ENCODE results near the gene NHSL2. TPM values are rescaled to one million over a fixed set of nuclear protein-coding genes. Genes with fewer than 3 reads are reported as not detected.

The NHSL2 gene
- total RNA-seq, 1 donor from 2014 or later, result 24.8 TPM

- DNase-seq (ENCODE audit: low read depth in 2 of 2), result no peak
Observed at GRCh38 chrX:72069350-72070160, 158.9 kb downstream of the NHSL2 start.

DNA sequence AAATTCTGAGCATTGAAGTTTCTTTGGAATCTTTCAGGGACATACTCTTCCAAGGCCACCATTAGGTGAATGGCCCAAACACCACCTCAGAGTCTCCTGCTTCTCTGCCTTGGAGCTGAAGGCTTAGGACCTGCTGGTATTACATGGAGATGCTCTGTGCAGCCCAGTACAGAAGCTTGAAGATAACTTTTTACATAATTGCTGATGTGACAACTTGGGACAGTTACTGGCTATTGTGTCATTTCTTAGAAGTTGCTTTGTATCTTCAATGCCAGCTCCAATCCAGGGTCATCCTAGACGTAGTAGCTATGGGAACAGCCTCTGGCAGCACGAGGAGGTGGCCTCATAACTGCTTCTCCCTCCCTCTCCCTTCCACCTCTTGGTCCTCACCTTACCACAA, 160.6 kb downstream of the NHSL2 start:
- no peak for DNase-seq (ENCODE audit: low read depth in 2 of 2)

GRCh38 chrX:72073633-72074032, 163.0 kb downstream of the NHSL2 start:
- no peak for DNase-seq (ENCODE audit: low read depth in 2 of 2)

GRCh38 chrX:72078411-72078810, 167.8 kb downstream of the NHSL2 start:
- peak in 1 of 2 donors; percentile 79 for DNase-seq (ENCODE audit: low read depth in 2 of 2)

DNA sequence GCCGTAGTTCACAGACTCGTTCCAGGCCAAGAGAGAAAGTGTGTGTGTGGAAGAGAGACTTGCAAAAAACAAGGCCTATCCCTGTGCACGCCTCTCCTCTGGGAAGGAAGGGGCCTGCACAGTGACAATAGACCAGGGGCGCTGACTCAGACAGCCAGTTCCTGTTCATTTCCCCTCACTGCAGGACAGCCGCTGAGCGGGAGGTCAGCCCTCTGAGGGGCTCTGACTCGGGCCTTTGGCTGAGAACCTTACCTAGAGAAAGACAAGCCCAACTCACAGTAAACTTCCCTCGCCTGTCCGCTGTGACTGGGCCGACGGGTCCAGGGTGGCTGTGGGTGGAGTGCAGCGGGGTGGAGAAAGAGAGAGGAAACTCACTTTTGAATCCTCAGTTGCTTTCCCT, 169.0 kb downstream of the NHSL2 start:
- DNase-seq (ENCODE audit: low read depth in 2 of 2), result peak; percentile 70 to 92

- no peak for DNase-seq (ENCODE audit: low read depth in 2 of 2)
Observed at GRCh38 chrX:72080150-72080549, 169.5 kb downstream of the NHSL2 start.

- DNase-seq (ENCODE audit: low read depth in 2 of 2), result no peak
Observed at GRCh38 chrX:72080800-72081199, 170.2 kb downstream of the NHSL2 start.

- no peak for DNase-seq (ENCODE audit: low read depth in 2 of 2)
Observed at GRCh38 chrX:72081605-72082320, 171.1 kb downstream of the NHSL2 start.

DNA sequence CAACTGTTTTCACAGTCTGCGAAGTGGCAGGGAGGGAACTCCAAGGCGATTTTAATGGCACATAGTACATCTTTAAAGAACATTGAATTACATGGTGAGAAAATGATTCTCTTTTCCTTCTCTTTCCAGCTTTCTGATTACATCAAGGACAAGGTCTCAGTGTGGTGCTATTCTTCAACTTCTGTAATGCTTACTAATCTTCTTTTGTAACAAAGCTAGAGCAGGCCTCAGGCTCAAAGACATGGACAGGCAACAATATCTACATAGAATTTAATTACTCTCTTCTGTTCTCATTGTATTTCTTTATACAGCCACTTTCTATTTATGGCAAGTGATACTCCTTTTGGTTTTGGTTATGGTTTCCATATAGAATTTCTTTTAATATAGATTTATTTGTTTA, 172.6 kb downstream of the NHSL2 start:
- no peak for DNase-seq (ENCODE audit: low read depth in 2 of 2)

GRCh38 chrX:72084114-72084513, 173.5 kb downstream of the NHSL2 start:
- no peak for DNase-seq (ENCODE audit: low read depth in 2 of 2)

- DNase-seq (ENCODE audit: low read depth in 2 of 2), result no peak
Observed at GRCh38 chrX:72086995-72087394, 176.3 kb downstream of the NHSL2 start.

- no peak for DNase-seq (ENCODE audit: low read depth in 2 of 2)
Observed at GRCh38 chrX:72088761-72089160, 178.1 kb downstream of the NHSL2 start.

DNA sequence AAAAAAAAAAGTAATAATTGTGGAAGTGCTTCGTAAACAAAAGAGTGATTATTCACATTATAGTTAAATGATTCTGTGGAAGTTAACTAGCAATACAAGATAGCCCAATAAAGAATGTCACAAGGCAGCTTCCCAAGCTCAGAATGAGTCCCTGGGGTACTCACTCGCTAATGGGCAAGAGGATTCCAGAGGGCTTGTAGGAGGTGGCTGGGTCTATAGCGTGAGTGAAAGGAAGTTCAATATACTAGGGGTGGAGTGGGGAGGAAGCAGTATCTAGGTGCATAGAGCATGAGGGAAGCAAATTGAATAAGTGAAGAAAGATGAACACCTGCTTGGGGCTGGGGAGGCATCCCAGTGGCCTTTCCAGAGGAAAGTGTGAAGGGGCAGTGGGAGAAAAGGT, 178.6 kb downstream of the NHSL2 start:
- no peak for DNase-seq (ENCODE audit: low read depth in 2 of 2)

- peak; percentile 85 to 88 for DNase-seq (ENCODE audit: low read depth in 2 of 2)
Observed at GRCh38 chrX:72094894-72095293, 184.2 kb downstream of the NHSL2 start.

- peak; percentile 28 to 70 for DNase-seq (ENCODE audit: low read depth in 2 of 2)
Observed at GRCh38 chrX:72095370-72095769, 184.7 kb downstream of the NHSL2 start.

DNA sequence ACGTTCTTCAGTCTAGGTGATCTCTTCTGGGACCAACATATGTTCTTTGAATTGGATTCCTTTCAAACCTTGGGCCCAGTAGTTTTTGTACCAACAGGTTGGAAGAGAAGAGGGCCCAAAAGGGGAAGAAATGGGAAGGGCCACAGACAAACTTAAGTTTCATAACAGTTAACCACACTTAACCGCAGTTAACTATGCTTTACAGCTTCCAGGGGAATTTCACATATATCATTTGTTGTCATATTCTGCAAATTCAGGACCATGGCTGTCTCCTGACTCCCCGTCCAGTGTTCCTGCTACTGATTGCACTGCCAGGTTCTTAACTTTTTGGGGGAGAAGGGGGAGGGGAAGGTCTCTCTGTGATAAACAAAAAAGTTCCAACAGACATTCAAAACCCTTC, 186.5 kb downstream of the NHSL2 start:
- no peak for DNase-seq (ENCODE audit: low read depth in 2 of 2)

- DNase-seq (ENCODE audit: low read depth in 2 of 2), result no peak
Observed at GRCh38 chrX:72100051-72100755, 189.6 kb downstream of the NHSL2 start.

- no peak for DNase-seq (ENCODE audit: low read depth in 2 of 2)
Observed at GRCh38 chrX:72100824-72101351, 190.2 kb downstream of the NHSL2 start.

- no peak for DNase-seq (ENCODE audit: low read depth in 2 of 2)
Observed at GRCh38 chrX:72101597-72102037, 191.0 kb downstream of the NHSL2 start.

- DNase-seq (ENCODE audit: low read depth in 2 of 2), result no peak
Observed at GRCh38 chrX:72102126-72102525, 191.5 kb downstream of the NHSL2 start.

- peak; percentile 40 to 60 for DNase-seq (ENCODE audit: low read depth in 2 of 2)
Observed at GRCh38 chrX:72102760-72103159, 192.1 kb downstream of the NHSL2 start.

GRCh38 chrX:72105436-72105835, 194.8 kb downstream of the NHSL2 start:
- no peak for DNase-seq (ENCODE audit: low read depth in 2 of 2)

Data from dermis microvascular lymphatic vessel endothelial cell (primary cell).